AG08396 (cell line): Measurements from ENCODE around the gene PDE1A.

Experiments
- DNase-seq: peaks from one replicate; pipeline ENCODE4 v3.0.0; 2012; ENCODE audit warnings: low spot score, mixed read lengths

The PDE1A gene

DNA sequence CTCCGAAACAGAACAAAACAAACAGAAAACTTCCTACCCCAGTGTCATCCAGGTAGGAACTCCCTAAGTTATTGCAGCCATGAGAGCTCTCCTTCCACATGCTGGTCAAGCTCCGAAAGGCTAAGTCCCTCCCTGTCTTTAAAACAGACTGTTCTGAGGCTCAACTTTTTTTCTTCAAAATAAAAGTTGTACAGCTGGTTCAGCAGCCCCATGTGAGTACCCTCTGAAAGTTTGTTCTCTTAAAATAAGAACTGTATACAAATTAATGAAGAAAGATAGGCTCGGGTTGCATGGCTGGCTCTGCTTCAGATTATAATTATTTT, at the start of gene PDE1A:
Gene PDE1A (minus strand): TSS at position 119 of the 323 bp plus-strand sequence.
- DNase-seq = no peak

GRCh38 chr2:182473635-182474034, 46.8 kb upstream of the PDE1A start:
- no peak for DNase-seq

- no peak for DNase-seq
Measured at GRCh38 chr2:182463760-182464159, 36.9 kb upstream of the PDE1A start.

DNA sequence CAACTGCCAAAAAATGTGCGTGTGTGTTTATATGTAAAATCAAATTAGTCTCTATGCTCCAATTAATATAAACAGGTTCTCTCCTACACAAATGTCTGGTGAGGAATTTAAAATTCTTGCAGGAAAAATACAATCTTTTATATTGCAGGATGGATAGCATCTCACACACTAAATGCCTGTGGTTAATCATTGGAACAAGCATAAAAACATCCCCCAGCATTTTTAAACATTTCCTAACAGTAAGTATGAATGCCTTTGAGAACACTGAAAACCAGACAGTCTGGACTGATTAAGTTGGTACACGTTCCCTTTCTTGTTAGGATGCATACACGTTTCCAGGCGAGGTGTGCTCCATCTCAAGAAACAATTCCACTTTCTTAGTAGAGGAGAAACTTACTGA, 29.9 kb upstream of the PDE1A start:
- DNase-seq = peak; percentile 17

- no peak for DNase-seq
Measured at GRCh38 chr2:182452456-182452990, 25.7 kb upstream of the PDE1A start.

GRCh38 chr2:182448371-182448770, 21.5 kb upstream of the PDE1A start:
- no peak for DNase-seq

DNA sequence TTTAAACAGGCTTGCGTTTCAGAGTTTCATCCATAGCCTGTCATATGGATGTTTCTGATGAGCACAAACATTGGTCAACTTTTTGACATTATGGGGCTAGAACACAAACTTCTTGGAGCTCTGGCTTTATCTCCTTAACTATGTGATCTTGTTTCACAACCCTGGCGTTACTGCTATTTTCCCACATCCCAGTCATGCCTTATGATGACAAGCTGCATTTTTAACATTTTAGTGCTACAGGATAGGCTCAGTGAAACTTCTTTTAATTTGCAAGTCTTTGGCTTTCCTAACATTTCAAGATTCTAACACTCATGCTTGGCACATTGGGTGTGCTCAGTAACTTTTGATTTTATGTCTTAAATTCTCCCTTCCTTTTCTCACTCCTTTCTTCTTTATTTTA, 21.0 kb upstream of the PDE1A start:
- no peak for DNase-seq

GRCh38 chr2:182447163-182447562, 20.3 kb upstream of the PDE1A start:
- no peak for DNase-seq

GRCh38 chr2:182446087-182446486, 19.3 kb upstream of the PDE1A start:
- no peak for DNase-seq

GRCh38 chr2:182445391-182445965, 18.6 kb upstream of the PDE1A start:
- DNase-seq = no peak

DNA sequence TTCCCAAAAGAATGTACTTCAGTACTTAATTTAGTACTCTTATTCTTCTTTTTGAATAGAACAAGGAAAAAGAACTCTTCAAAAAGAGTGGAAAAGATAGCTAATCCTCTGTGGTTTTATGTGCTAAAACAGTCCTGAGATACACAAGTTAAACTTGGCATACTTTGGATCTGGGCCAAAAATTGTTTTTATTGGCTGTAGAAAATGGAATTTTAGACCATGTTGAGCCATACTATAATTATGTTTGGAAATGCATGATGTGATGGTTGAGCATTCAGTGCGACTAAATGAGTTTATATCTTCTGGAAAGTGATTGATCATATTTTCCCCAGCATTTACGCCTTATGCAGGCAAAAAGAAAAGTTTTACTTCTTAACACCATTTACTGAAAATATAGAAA, 18.0 kb upstream of the PDE1A start:
- DNase-seq = no peak

DNA sequence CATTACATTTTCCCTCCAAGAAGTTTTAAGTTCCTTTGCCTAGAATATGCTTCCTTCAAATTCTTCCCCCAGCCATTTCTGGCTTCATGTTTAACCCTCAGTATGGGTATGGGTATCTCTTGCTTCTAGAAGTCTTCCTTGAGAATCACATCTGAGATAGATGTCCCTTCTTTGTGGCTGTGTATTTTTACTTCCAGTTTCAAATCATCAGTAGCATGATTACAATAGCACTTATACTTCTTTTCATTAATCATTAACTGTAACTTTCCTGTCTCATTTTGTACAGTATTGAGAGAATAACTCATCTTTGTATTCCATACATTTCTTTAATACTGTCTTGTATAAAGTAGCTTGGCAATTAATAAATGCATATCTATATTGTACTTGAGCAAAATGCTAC, 17.3 kb upstream of the PDE1A start:
- DNase-seq = no peak

- no peak for DNase-seq
Measured at GRCh38 chr2:182436252-182436651, 9.4 kb upstream of the PDE1A start.

DNA sequence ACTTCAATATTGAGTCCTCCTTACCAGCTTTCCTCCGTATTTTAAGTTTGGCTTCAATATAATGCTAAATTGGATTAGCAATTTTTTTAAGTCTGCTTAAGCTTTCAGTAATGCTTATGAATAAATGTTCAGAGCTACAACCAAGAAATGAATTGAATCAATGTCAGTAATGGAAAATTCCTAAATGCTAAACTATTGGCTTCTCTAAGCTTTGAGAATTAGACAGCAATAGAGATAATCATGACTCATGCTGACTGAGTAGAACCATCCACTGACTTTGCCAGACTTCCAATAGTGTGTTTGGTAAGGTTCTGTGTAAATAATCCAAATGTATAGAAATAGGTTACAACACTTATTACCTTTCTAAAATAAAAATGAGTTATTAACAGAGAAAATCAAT, 8.9 kb upstream of the PDE1A start:
- DNase-seq = no peak

- DNase-seq = no peak
Measured at GRCh38 chr2:182432051-182432450, 5.2 kb upstream of the PDE1A start.

- DNase-seq = no peak
Measured at GRCh38 chr2:182428476-182428875, 1.6 kb upstream of the PDE1A start.

DNA sequence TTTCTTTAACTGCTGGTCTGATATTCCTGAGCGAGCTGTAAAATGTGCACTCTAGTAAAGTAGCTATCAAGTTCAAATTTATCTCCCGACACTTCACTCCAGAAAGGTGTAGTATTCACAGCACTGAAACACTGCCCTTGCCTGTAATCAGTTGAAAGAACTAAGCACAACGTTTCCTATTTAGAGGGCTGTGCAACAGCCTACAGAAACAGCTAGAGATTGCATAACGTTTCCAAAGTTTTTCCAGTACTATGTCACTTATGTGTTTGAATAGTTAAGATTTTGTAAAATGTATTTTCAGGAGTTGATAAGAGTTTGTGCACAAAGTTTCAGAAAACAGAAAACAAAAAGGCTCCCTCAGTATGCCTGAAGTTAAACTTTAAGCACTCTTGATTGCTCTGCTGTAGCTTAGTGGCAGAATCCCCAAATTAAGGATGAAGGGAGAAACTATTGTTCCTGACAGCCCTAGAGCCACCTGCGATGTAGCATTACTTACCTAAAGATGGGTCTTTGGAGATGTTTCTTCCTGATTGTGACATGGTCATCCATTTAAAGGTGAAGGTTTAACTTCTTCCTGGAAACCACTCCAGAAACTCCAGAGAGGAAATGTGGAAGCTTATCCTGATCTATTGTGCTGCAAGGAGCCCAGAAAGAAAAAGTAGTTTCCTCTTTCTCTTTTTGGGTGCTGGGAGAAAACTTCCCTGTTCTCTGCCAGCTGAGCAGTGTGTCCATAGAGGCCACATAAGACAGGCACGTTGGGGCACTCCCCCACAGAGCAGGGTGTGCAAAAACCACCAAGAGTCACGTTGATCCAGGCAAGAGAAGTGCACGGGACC, 536 bp downstream of the PDE1A start:
- DNase-seq = no peak

DNA sequence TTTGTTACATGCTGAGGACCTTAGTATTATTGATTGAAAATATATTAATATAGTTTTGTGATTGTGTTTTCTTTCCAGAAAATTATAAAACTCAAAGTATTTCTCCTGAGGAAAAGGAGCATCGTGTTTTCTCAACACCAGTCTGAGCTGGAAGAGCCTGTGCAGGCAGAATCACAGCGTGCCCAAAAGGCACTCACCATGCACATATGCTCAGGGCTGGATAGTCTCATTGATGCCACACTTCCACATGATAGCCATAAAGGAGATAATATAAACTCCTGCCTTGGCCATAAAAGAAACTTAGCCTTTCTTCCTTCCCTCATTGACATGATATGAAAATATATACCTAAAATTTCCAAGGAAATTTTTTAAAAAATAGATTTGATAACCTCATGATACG, 4.0 kb downstream of the PDE1A start:
- DNase-seq = no peak

- no peak for DNase-seq
Measured at GRCh38 chr2:182420669-182421068, 6.2 kb downstream of the PDE1A start.

DNA sequence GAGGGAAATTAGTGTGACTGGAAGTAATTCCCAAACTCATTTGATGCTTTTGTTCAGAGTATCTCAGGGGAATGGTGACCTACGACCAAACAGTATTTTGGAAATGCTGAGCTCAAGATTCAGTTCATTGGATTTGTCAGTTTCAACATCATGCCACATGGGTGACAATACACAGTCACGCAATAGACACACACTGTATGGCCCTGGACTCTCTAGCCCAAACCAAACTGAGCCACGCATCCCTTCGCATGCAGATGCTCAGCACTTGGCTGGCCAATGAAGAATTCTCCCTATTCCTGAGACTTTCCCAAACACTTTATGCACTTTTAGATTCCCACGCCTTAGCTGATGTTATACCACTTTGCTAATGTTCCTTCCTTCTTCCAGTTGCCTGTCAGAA, 10.0 kb downstream of the PDE1A start:
- no peak for DNase-seq

DNA sequence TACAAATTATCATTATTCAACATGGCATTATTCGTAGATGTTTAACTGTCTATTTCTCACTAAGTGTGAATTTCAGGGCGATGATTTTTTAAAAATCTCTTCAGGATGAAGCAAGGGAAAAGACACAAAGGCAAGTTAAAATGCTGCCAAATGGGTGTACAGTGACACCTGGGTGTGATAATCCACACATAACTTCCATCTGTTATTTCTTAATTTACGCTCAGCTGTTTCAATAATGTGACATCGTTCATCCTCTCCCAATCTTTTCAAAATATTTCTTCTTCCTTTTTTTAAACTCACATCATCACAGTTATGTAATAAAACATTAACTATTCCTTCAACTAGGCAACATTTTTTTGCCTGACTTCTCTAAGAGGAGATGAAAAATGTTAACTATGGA, 10.6 kb downstream of the PDE1A start:
- no peak for DNase-seq

DNA sequence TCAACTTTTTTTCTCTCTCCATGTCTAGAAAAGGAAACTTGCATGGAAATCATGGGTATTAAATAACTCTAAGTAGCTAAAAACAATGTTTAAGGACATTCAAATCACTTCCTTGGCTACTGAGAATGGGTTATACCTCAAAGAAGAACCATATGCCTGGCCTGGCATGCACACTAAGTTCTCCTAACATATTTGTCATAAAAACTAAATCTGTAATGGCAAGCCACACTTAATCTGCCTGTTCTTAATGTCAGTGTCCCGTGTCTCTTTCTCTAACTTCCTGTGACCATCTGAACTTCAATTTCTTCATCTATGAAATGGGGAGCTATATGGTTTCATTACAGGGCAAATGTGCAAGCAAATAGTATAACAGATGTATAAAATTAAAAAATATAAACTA, 11.1 kb downstream of the PDE1A start:
- DNase-seq = no peak

DNA sequence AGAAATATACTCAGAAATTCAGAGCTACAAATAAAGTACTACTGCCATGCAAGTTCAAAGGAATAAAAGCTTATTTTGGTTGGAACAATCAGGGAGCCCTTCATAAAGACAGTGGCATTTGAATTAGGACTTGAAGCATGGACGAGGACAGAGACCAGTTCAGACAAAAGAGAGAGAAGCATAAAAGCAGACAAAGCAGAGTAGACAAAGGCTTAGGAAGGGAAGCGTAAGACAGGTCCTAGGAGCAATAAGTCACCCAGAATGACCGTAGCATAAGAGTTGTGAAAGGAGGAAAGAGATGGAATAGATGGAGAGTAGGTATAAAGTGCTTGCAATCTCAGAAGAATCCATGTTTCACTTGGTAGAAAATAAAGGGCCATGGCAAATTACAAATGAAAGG, 14.0 kb downstream of the PDE1A start:
- no peak for DNase-seq

DNA sequence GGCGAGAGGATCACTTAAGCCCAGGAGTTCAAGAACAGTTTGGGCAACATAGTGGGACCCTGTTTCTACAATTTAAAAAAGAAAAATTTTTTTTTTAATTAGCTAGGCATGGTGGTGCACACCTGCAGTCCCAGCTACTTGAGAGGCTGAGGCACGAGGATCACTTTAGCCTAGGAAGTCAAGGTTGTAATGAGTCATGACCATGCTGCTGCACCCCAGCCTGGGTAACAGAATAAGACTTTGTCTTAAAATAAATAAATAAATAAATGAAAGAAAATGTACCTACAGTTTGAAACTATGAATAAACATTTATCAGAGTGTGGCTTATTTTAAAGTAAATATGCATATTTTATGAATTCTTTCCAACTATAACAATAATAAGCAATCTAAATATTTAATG, 16.7 kb downstream of the PDE1A start:
- no peak for DNase-seq
